GM12878 (cell line): ENCODE data around the gene GOT2. TPM values are rescaled to one million over a fixed set of nuclear protein-coding genes. Genes with fewer than 3 reads are reported as not detected.

Experiments
- ATAC-seq: fragments of 200-7000 bp; cut with Tn5 transposase; 3 replicates; pipeline ENCODE4 v1.9.1; 2020; ENCODE audit warnings: mild to moderate bottlenecking, moderate library complexity
- BruUV-seq: library from RNA; stranded (reverse); fragments of 400-500 nt; replicated peaks from 2 replicates; lab custom pipeline; 2021; lab: Mats Ljungman, UMichigan
- CTCF ChIA-PET: fragments of 300-600 bp; sonication (Branson Sonifier 250); formaldehyde crosslinking; extraction: SDS; loops from one replicate; lab custom pipeline; 2021; ENCODE audit warnings: inconsistent platforms; lab: Yijun Ruan, JAX
- POLR2A ChIA-PET: fragments of 350-600 bp; formaldehyde crosslinking; extraction: SDS; loops from one replicate; lab custom pipeline; 2021; ENCODE audit warnings: inconsistent platforms; lab: Charles Lee
- RAD21 ChIA-PET: fragments of 300-600 bp; sonication (Branson Sonifier 250); formaldehyde crosslinking; loops from one replicate; lab custom pipeline; 2023; ENCODE audit warnings: antibody characterized with exemption; ENCODE audit not compliant: unreplicated experiment; lab: Charles Lee
- SMC1A ChIA-PET: fragments of 300-600 bp; sonication (Branson Sonifier 250); formaldehyde crosslinking; loops from one replicate; lab custom pipeline; 2023; ENCODE audit not compliant: unreplicated experiment, uncharacterized antibody; lab: Charles Lee
- DNase-seq: peaks from one replicate; pipeline ENCODE4 v3.0.0-alpha.2; 2011; ENCODE audit warnings: low read depth, low spot score
- FAIRE-seq: peaks from 3 replicates; lab custom pipeline; 2011; peaks lifted over from hg19 to GRCh38; lab: Jason Lieb, UNC
- H2AFZ ChIP-seq: 2 replicates; pipeline ENCODE4 v1.6.0; 2011; ENCODE audit warnings: low read depth, low read length, control low read depth; ENCODE audit not compliant: control insufficient read depth
- H3K27ac ChIP-seq: 2 replicates; pipeline ENCODE4 v1.5.1; 2011; ENCODE audit warnings: control low read depth; ENCODE audit not compliant: control insufficient read depth, insufficient read depth
- H3K27me3 ChIP-seq, 2 experiments: replicated peaks in 1 of 2; 2 replicates each; pipeline versions ENCODE4 v1.6.0 to v1.6.1; 2011; ENCODE audit warnings: low read length in 1 of 2; ENCODE audit not compliant: control insufficient read depth in 2 of 2, insufficient read depth in 2 of 2
- H3K36me3 ChIP-seq, 2 experiments: 2 replicates each; pipeline ENCODE4 v1.5.1; 2011; ENCODE audit warnings: low read length in 1 of 2; ENCODE audit not compliant: control insufficient read depth in 2 of 2, insufficient read depth in 2 of 2
- H3K4me1 ChIP-seq: 2 replicates; pipeline ENCODE4 v1.6.1; 2011; ENCODE audit warnings: mild to moderate bottlenecking, low read length, moderate library complexity, mixed read lengths; ENCODE audit not compliant: control insufficient read depth, insufficient read depth
- H3K4me2 ChIP-seq: 2 replicates; pipeline ENCODE4 v1.6.0; 2011; ENCODE audit warnings: control low read depth; ENCODE audit not compliant: control insufficient read depth, insufficient read depth
- H3K4me3 ChIP-seq: fragments of 200-600 bp; sonication (generic); 2 replicates; pipeline ENCODE4 v1.5.1; 2016
- H3K79me2 ChIP-seq: 2 replicates; pipeline ENCODE4 v1.6.0; 2011; ENCODE audit warnings: low read length; ENCODE audit not compliant: control insufficient read depth, insufficient read depth
- H3K9ac ChIP-seq: 2 replicates; pipeline ENCODE4 v1.8.0; 2011; ENCODE audit warnings: low read length, control low read depth, mixed read lengths; ENCODE audit not compliant: control insufficient read depth, insufficient read depth
- H3K9me3 ChIP-seq: replicated peaks from 3 replicates; pipeline ENCODE4 v1.5.1; 2011; ENCODE audit warnings: mild to moderate bottlenecking, low read length; ENCODE audit not compliant: control insufficient read depth, insufficient read depth
- H4K20me1 ChIP-seq: 2 replicates; pipeline ENCODE4 v1.6.0; 2011; ENCODE audit not compliant: control insufficient read depth, insufficient read depth
- BHLHE40 ChIP-seq, 2 experiments: fragments of 450-650 bp in 1 of 2; IDR thresholded peaks; 2 replicates each; pipeline ENCODE4 v1.6.1; 2011 to 2017; ENCODE audit warnings: low read depth in 2 of 2, borderline replicate concordance in 1 of 2, improper control_type of control experiment in 1 of 2, low read length in 1 of 2, mild to moderate bottlenecking in 1 of 2
- CTCF ChIP-seq, 3 experiments: IDR thresholded peaks in 2 of 3; conservative IDR thresholded peaks in 1 of 3; 2 replicates each; pipeline ENCODE4 v1.5.1; 2011; ENCODE audit warnings: low read depth in 3 of 3, low read length in 3 of 3, mild to moderate bottlenecking in 3 of 3, control low read depth in 2 of 3, moderate library complexity in 2 of 3, inconsistent platforms in 1 of 3, mixed read lengths in 1 of 3; ENCODE audit not compliant: control insufficient read depth in 2 of 3, insufficient read depth in 1 of 3; ENCODE audit errors: extremely low read depth in 1 of 3
- ELK1 ChIP-seq: IDR thresholded peaks from 2 replicates; pipeline ENCODE4 v1.6.1; 2012; ENCODE audit warnings: low read depth, low read length, improper control_type of control experiment
- RAD21 ChIP-seq: IDR thresholded peaks from 2 replicates; pipeline ENCODE4 v1.6.1; 2011; ENCODE audit warnings: mild to moderate bottlenecking, low read depth, low read length, moderate library complexity; ENCODE audit not compliant: insufficient read depth
- SMC3 ChIP-seq: IDR thresholded peaks from 2 replicates; pipeline ENCODE4 v1.6.1; 2011; ENCODE audit warnings: low read length, improper control_type of control experiment, borderline replicate concordance
- STAT3 ChIP-seq: IDR thresholded peaks from 2 replicates; pipeline ENCODE4 v1.6.1; 2011; ENCODE audit warnings: low read depth, low read length, improper control_type of control experiment
- WGBS: methylation state at CpG from one replicate; pipeline ENCODE4 v1.1.6; 2016; ENCODE audit warnings: low lambda C conversion rate; ENCODE audit not compliant: insufficient replicate concordance, insufficient coverage; ENCODE audit errors: missing lambda C conversion rate; 5-methylcytosine and 5-hydroxymethylcytosine counted together
- in situ Hi-C: fragments of 300-500 bp; cut with MboI; formaldehyde crosslinking; loops from 9 replicates; pipeline ENCODE4 v1.14.3; 2018; ENCODE audit warnings: mixed read lengths
- intact Hi-C: fragments of 100-400 bp; cut with micrococcal nuclease; formaldehyde crosslinking; loops from one replicate; pipeline ENCODE4 v1.14.2; 2022; ENCODE audit not compliant: unreplicated experiment
- polyA plus RNA-seq, 11 experiments: library from polyadenylated mRNA; depleted of rRNA in 4 of 11; unstranded in 6 of 11; stranded (reverse) in 5 of 11; fragments of >200 nt; fragmentation: Nextera tagmentation in 4 of 11; fragmentation: Illumina TruSeq in 1 of 11; extraction: Ambion mirVana in 4 of 11; extraction: Trizol in 1 of 11; gene quantifications; 1 replicate in 1 of 11; 2 replicates in 10 of 11; pipeline versions ENCODE4 v1.2.1 to v1.2.3, GENCODE V29; 2011 to 2016; ENCODE audit warnings: inconsistent platforms in 2 of 11, missing spikeins in 2 of 11, low read depth in 1 of 11
- total RNA-seq, 4 experiments: library from RNA; depleted of rRNA in 3 of 4; stranded (reverse); fragments of >200 nt in 3 of 4; fragmentation: Illumina TruSeq in 1 of 4; extraction: Trizol in 1 of 4; gene quantifications; 2 replicates each; pipeline versions ENCODE4 v1.2.1 to v1.2.3, GENCODE V29; 2013 to 2021
- TF ChIP-seq, protein P1 (sequence below): fragments of 450-650 bp; IDR thresholded peaks from 2 replicates; pipeline ENCODE4 v1.6.1; 2017; ENCODE audit warnings: borderline replicate concordance

The GOT2 gene
- total and polyA plus RNA-seq, 10 of the 15 experiments (the other 5 are each of a cell fraction or from before 2014, with no cell fraction given) = 41.7 to 235 (median 83.7) TPM

GRCh38 chr16:58679763-58680162, 54.4 kb downstream of the GOT2 start:
- no TSS peak for BruUV-seq
- H3K36me3 ChIP-seq = no peaks in the 10 kb centered on the region; a peak in 1 of 4 replicates
- H4K20me1 ChIP-seq = no peaks in the 10 kb centered on the region
- H3K4me2 ChIP-seq = no peak overlapping the region
- H3K4me1 ChIP-seq = peaks cover 10% of the 10 kb centered on the region; the same call in 1 of the 2 replicates
- in situ Hi-C loops = no loop called here
- H3K79me2 ChIP-seq = no peaks in the 10 kb centered on the region
- H3K27me3 ChIP-seq = no peaks in the 10 kb centered on the region
- no peak for TF ChIP-seq STAT3
- FAIRE-seq = no peak
- H3K27ac ChIP-seq = no peak overlapping the region
- CTCF ChIA-PET = interaction anchor here (1.8 kb wide), 1 partner anchor 76 kb away, joined by 26 read pairs; no protein-coding TSS in a partner anchor
- no peak overlapping the region for H2AFZ ChIP-seq
- 97% methylated on average over 16 of the region's 16 CpGs for WGBS
- POLR2A ChIA-PET = no interaction called here
- no peak for ATAC-seq
- intact Hi-C loops = no loop called here
- SMC1A ChIA-PET = interaction anchor here (1.0 to 2.2 kb wide), 3 partner anchors 19 to 76 kb away, joined by 3 to 9 read pairs (median 4); no protein-coding TSS in a partner anchor
- H3K9ac ChIP-seq = no peak overlapping the region
- no peaks in the 10 kb centered on the region for H3K9me3 ChIP-seq
- no peak for DNase-seq
- no peak overlapping the region for H3K4me3 ChIP-seq
- RAD21 ChIA-PET = interaction anchor here (1.6 kb wide), 1 partner anchor 77 kb away, joined by 16 read pairs; no protein-coding TSS in a partner anchor

GRCh38 chr16:58678716-58679115, 55.4 kb downstream of the GOT2 start:
- H3K27ac ChIP-seq = no peak overlapping the region
- TF ChIP-seq SMC3 (peak; percentile 26; the same call in 1 of the 2 replicates), ELK1 (no peak), CTCF (IDR thresholded peaks at IDR 0.05 in 2 of 3, conservative IDR thresholded peaks at IDR 0.05 in 1 of 3; ENCODE audit: control insufficient read depth in 2 of 3, extremely low read depth in 1 of 3, insufficient read depth in 1 of 3, low read depth in 3 of 3, low read length in 3 of 3) (peak; percentile 18 to 44 (median 43); a peak in 2 of 6 replicates), BHLHE40 (IDR thresholded peaks at IDR 0.05; ENCODE audit: borderline replicate concordance in 1 of 2, low read depth in 2 of 2, low read length in 1 of 2) (no peak), RAD21 (peak; percentile 43)
- TF ChIP-seq, protein P1, sequence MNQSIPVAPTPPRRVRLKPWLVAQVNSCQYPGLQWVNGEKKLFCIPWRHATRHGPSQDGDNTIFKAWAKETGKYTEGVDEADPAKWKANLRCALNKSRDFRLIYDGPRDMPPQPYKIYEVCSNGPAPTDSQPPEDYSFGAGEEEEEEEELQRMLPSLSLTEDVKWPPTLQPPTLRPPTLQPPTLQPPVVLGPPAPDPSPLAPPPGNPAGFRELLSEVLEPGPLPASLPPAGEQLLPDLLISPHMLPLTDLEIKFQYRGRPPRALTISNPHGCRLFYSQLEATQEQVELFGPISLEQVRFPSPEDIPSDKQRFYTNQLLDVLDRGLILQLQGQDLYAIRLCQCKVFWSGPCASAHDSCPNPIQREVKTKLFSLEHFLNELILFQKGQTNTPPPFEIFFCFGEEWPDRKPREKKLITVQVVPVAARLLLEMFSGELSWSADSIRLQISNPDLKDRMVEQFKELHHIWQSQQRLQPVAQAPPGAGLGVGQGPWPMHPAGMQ = no peak
- TF ChIP-seq, all 136 proteins: peak for 3
- Histone ChIP-seq H3K4me3 (no peak overlapping the region), H3K36me3 (no peaks in the 10 kb centered on the region; a peak in 1 of 4 replicates), H3K79me2 (no peaks in the 10 kb centered on the region), H3K4me2 (no peak overlapping the region), H3K27me3 (no peaks in the 10 kb centered on the region), H3K9me3 (no peaks in the 10 kb centered on the region), H2AFZ (no peak overlapping the region), H3K9ac (no peak overlapping the region), H4K20me1 (no peaks in the 10 kb centered on the region), H3K4me1 (peaks cover 4% of the 10 kb centered on the region; the same call in 1 of the 2 replicates)
- in situ Hi-C loops = no loop called here
- DNase-seq = no peak
- 75% methylated on average over 3 of the region's 3 CpGs for WGBS
- ChIA-PET SMC1A (interaction anchor here (1.0 to 2.2 kb wide), 3 partner anchors 18 to 77 kb away, joined by 3 to 9 read pairs (median 4); no protein-coding TSS in a partner anchor), RAD21 (interaction anchor here (1.3 to 1.6 kb wide), 2 partner anchors 74 to 78 kb away, joined by 3 to 16 read pairs; no protein-coding TSS in a partner anchor), POLR2A (no interaction called here), CTCF (interaction anchor here (0.6 to 1.8 kb wide), 4 partner anchors 10 to 121 kb away, joined by 3 to 26 read pairs (median 4); no protein-coding TSS in a partner anchor)
- intact Hi-C loops = loop anchor here (1.0 kb wide), 1 partner anchor 78 kb away; no protein-coding TSS in a partner anchor
- peak; percentile 72 for ATAC-seq
- no peak for FAIRE-seq
- no TSS peak for BruUV-seq
